Measurements from ENCODE around the gene C19orf67.

The C19orf67 gene

DNA sequence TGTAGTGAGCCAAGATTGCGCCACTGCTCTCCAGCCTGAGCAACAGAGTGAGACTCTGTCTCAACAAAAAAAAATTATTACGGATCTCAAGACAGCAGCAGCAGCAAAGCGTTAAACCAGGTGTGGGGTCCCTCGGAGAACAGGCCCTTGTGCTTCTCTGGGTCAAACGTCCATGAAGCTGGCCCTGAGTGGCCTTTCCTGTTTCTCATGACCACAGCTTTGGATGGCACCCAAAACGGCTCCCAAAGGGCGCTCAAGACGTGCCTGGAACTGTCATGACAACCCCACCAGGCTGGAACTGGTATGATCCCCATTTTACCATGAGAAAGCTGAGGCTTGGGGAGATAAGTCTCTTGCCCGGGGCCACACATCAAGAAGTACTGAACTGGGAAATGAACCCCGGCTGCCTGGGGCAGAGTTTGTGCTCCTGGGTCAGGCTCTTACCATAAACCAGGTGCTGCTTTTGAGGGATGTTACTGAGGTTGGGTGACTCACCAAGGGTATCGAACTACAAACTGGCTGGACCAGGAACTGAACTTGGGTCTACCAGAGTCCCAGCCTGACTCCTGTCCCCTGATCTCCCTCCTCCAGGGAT lies 16.6 kb upstream of the C19orf67 start:
- no peak for DNase-seq (ENCODE audit: low read depth)
- TF ChIP-seq CTCF (conservative IDR thresholded peaks at IDR 0.05; ENCODE audit: low read depth, low read length): no peak
- H3K4me3 ChIP-seq (ENCODE audit: low read length): no peak overlapping the region

GRCh38 chr19:14101003-14101545 lies 15.5 kb upstream of the C19orf67 start:
- DNase-seq (ENCODE audit: low read depth): no peak
- H3K4me3 ChIP-seq (ENCODE audit: low read length): no peak overlapping the region
- no peak for TF ChIP-seq CTCF (conservative IDR thresholded peaks at IDR 0.05; ENCODE audit: low read depth, low read length)

GRCh38 chr19:14097532-14098151 lies 12.1 kb upstream of the C19orf67 start:
- H3K4me3 ChIP-seq (ENCODE audit: low read length): no peak overlapping the region
- no peak for DNase-seq (ENCODE audit: low read depth)
- peak; percentile 22 for TF ChIP-seq CTCF (conservative IDR thresholded peaks at IDR 0.05; ENCODE audit: low read depth, low read length)

- DNase-seq (ENCODE audit: low read depth): no peak
- TF ChIP-seq CTCF (conservative IDR thresholded peaks at IDR 0.05; ENCODE audit: low read depth, low read length): peak; percentile 22
Observed at GRCh38 chr19:14096272-14096992, 10.8 kb upstream of the C19orf67 start.

DNA sequence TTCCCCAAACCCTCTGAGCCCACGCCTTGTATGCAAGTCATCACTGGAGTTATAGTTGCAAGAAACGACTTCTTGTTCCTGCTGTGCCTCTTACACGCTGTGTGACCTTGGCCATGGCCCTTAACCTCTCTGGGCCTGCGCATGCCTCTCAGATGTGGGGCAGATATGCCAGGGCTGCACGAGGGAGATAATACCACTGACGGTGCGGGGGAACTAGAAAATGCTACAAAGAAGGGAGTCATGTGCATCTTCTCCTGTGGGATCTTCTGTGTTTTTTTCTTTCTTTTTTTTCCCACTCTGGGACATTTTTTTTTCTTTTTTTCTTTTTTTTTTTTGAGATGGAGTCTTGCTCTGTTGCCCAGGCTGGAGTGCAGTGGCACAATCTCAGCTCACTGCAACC lies 9.3 kb upstream of the C19orf67 start:
- no peak for DNase-seq (ENCODE audit: low read depth)
- TF ChIP-seq CTCF (conservative IDR thresholded peaks at IDR 0.05; ENCODE audit: low read depth, low read length): no peak
- no peak overlapping the region for H3K4me3 ChIP-seq (ENCODE audit: low read length)

More at GRCh38 chr19:14096272-14096992, 10.8 kb upstream of the C19orf67 start:
- no peak overlapping the region for H3K4me3 ChIP-seq (ENCODE audit: low read length)

- no peak for TF ChIP-seq CTCF (conservative IDR thresholded peaks at IDR 0.05; ENCODE audit: low read depth, low read length)
- H3K4me3 ChIP-seq (ENCODE audit: low read length): no peak overlapping the region
- no peak for DNase-seq (ENCODE audit: low read depth)
Observed at GRCh38 chr19:14093117-14093823, 7.7 kb upstream of the C19orf67 start.
